ENCODE results near the gene MAEA.
A peak's percentile ranks its signal among the peaks of the same experiment; 100 is the strongest.

MAEA gene

DNA sequence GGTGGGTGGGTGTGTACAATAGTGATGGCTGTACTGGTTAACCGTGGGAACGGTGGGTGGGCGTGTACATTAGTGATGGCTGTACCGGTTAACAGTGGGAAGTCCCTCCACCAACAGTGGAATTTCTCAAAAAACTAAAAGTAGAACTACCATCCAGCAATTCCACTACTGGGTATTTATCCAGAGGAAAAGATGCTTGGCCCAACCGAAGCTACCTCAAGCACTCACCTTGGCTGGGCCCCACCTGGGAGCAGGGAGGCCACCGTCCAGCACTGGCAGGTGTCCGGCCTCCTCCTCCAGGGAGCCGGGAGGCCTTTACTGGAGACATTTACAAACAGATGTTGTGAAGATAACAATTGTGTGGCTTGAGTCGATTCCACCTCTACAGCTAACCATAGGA lies 6.0 kb upstream of the MAEA start:
- Histone ChIP-seq H3K4me1 (ENCODE audit: control insufficient read depth, insufficient read depth, low read depth, low read length) (peaks cover 14% of the 10 kb centered on the region), H2AK5ac (ENCODE audit: low read length, severe bottlenecking) (no peak overlapping the region), H3K4me3 (ENCODE audit: insufficient read depth in 1 of 2, low read depth in 1 of 2, low read length in 2 of 2) (no peak overlapping the region), H4K8ac (ENCODE audit: low read length) (no peak overlapping the region), H4K91ac (ENCODE audit: low read length) (no peak overlapping the region), H2BK15ac (ENCODE audit: low read depth, poor library complexity, severe bottlenecking) (no peak overlapping the region), H3K9me3 (ENCODE audit: control insufficient read depth, low read length) (no peaks in the 10 kb centered on the region), H2BK12ac (ENCODE audit: low read length in 2 of 2) (no peak overlapping the region), H3K9ac (ENCODE audit: low read length) (no peak overlapping the region), H2BK120ac (ENCODE audit: low read depth, low read length) (no peak overlapping the region), H3K18ac (ENCODE audit: low read depth in 1 of 2, low read length in 2 of 2) (no peak overlapping the region), H3K4me2 (ENCODE audit: low read length, poor library complexity, severe bottlenecking) (no peak overlapping the region), H2BK5ac (ENCODE audit: low read depth, low read length, poor library complexity, severe bottlenecking) (no peak overlapping the region), H3K23ac (ENCODE audit: low read length in 2 of 2) (no peak overlapping the region), H3K27me3 (ENCODE audit: control insufficient read depth in 1 of 2, insufficient read depth in 1 of 2, low read length in 2 of 2) (peaks cover 4 to 11% of the 10 kb centered on the region in 2 experiments), H3K27ac (ENCODE audit: low read length, poor library complexity, severe bottlenecking) (no peak overlapping the region), H2AFZ (ENCODE audit: low read depth, low read length) (no peak overlapping the region), H3K36me3 (ENCODE audit: control insufficient read depth in 1 of 2, insufficient read depth in 2 of 2, low read depth in 1 of 2, low read length in 2 of 2) (no peaks in the 10 kb centered on the region), H3K14ac (ENCODE audit: low read length in 2 of 2) (no peak overlapping the region), H3K4ac (ENCODE audit: low read depth in 1 of 2, low read length in 2 of 2) (no peak overlapping the region), H3K79me1 (replicated peaks; ENCODE audit: low read length, poor library complexity, severe bottlenecking) (peaks cover 6% of the 10 kb centered on the region)
- no peak for DNase-seq
- 91% methylated on average over 7 of the region's 9 CpGs for WGBS

GRCh38 chr4:1285151-1285789 lies 4.4 kb upstream of the MAEA start:
- H2AFZ ChIP-seq (ENCODE audit: low read depth, low read length) = no peak overlapping the region
- H2BK12ac ChIP-seq (ENCODE audit: low read length in 2 of 2) = no peak overlapping the region
- peaks cover 0 to 7% of the 10 kb centered on the region in 2 experiments for H3K27me3 ChIP-seq (ENCODE audit: control insufficient read depth in 1 of 2, insufficient read depth in 1 of 2, low read length in 2 of 2)
- no peak overlapping the region for H4K91ac ChIP-seq (ENCODE audit: low read length)
- H3K4ac ChIP-seq (ENCODE audit: low read depth in 1 of 2, low read length in 2 of 2) = no peak overlapping the region
- H2BK5ac ChIP-seq (ENCODE audit: low read depth, low read length, poor library complexity, severe bottlenecking) = no peak overlapping the region
- H2BK15ac ChIP-seq (ENCODE audit: low read depth, poor library complexity, severe bottlenecking) = no peak overlapping the region
- no peak for DNase-seq
- peaks cover 6% of the 10 kb centered on the region for H3K79me1 ChIP-seq (replicated peaks; ENCODE audit: low read length, poor library complexity, severe bottlenecking)
- no peaks in the 10 kb centered on the region for H3K36me3 ChIP-seq (ENCODE audit: control insufficient read depth in 1 of 2, insufficient read depth in 2 of 2, low read depth in 1 of 2, low read length in 2 of 2)
- H4K8ac ChIP-seq (ENCODE audit: low read length) = no peak overlapping the region
- no peak overlapping the region for H3K23ac ChIP-seq (ENCODE audit: low read length in 2 of 2)
- peaks cover 15% of the 10 kb centered on the region for H3K4me1 ChIP-seq (ENCODE audit: control insufficient read depth, insufficient read depth, low read depth, low read length)
- H3K9me3 ChIP-seq (ENCODE audit: control insufficient read depth, low read length) = no peaks in the 10 kb centered on the region
- H3K27ac ChIP-seq (ENCODE audit: low read length, poor library complexity, severe bottlenecking) = no peak overlapping the region
- no peak overlapping the region for H3K4me3 ChIP-seq (ENCODE audit: insufficient read depth in 1 of 2, low read depth in 1 of 2, low read length in 2 of 2)
- H3K18ac ChIP-seq (ENCODE audit: low read depth in 1 of 2, low read length in 2 of 2) = no peak overlapping the region
- no peak overlapping the region for H3K14ac ChIP-seq (ENCODE audit: low read length in 2 of 2)
- no peak overlapping the region for H3K4me2 ChIP-seq (ENCODE audit: low read length, poor library complexity, severe bottlenecking)
- 79% methylated on average over 9 of the region's 11 CpGs for WGBS
- H2AK5ac ChIP-seq (ENCODE audit: low read length, severe bottlenecking) = no peak overlapping the region
- no peak overlapping the region for H3K9ac ChIP-seq (ENCODE audit: low read length)
- H2BK120ac ChIP-seq (ENCODE audit: low read depth, low read length) = no peak overlapping the region

DNA sequence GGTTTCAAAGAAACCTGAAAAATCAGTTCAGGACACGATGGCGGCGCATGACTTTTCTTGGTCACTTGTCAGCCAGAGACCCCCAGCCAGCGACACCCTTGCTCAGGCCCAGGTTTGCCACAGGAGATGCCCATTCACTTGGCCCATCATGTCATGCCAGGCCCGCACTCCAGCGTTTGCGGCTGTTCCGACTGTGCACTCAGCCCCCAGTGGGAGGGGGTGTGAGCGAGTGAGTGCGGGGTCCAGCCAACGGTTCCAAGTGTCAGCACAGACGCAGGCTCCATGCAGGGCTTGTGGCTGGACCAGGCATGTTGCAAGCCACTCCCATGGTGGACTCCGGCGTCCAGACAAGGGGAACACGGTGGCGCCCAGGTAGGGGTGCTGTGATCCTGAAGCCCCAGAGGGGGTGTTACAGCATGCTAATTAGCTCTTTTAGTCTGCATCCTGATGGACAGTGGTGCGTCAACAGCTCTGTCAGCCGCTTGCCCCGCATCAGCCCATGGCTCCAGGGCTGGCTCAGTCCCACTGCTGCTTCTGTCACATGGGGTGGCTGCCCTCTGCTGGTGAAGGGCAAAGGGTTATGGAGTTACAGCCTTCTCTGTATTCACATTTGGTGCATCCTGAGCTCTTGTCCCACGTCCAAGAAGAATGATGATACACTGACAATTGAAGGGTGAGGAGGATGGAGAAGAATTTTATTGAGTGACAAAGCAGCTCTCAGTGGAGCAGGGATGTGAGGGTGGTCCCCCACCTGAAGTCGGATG lies 3.7 kb upstream of the MAEA start:
- no peak overlapping the region for H2BK12ac ChIP-seq (ENCODE audit: low read length in 2 of 2)
- H3K36me3 ChIP-seq (ENCODE audit: control insufficient read depth in 1 of 2, insufficient read depth in 2 of 2, low read depth in 1 of 2, low read length in 2 of 2) = no peaks in the 10 kb centered on the region
- no peak overlapping the region for H3K9ac ChIP-seq (ENCODE audit: low read length)
- no peak overlapping the region for H3K4ac ChIP-seq (ENCODE audit: low read depth in 1 of 2, low read length in 2 of 2)
- 64% methylated on average over 21 of the region's 21 CpGs for WGBS
- H3K9me3 ChIP-seq (ENCODE audit: control insufficient read depth, low read length) = no peaks in the 10 kb centered on the region
- no peak overlapping the region for H2BK5ac ChIP-seq (ENCODE audit: low read depth, low read length, poor library complexity, severe bottlenecking)
- no peak overlapping the region for H3K27ac ChIP-seq (ENCODE audit: low read length, poor library complexity, severe bottlenecking)
- H3K23ac ChIP-seq (ENCODE audit: low read length in 2 of 2) = no peak overlapping the region
- no peak overlapping the region for H2AK5ac ChIP-seq (ENCODE audit: low read length, severe bottlenecking)
- H3K4me1 ChIP-seq (ENCODE audit: control insufficient read depth, insufficient read depth, low read depth, low read length) = peaks cover 19% of the 10 kb centered on the region
- H3K27me3 ChIP-seq (ENCODE audit: control insufficient read depth in 1 of 2, insufficient read depth in 1 of 2, low read length in 2 of 2) = peaks cover 0 to 1% of the 10 kb centered on the region in 2 experiments
- no peak overlapping the region for H3K18ac ChIP-seq (ENCODE audit: low read depth in 1 of 2, low read length in 2 of 2)
- no peak overlapping the region for H2BK15ac ChIP-seq (ENCODE audit: low read depth, poor library complexity, severe bottlenecking)
- peak; percentile 74 for DNase-seq
- peak overlapping the region; percentile 50 for H4K8ac ChIP-seq (ENCODE audit: low read length)
- H2AFZ ChIP-seq (ENCODE audit: low read depth, low read length) = no peak overlapping the region
- no peak overlapping the region for H3K14ac ChIP-seq (ENCODE audit: low read length in 2 of 2)
- no peak overlapping the region for H2BK120ac ChIP-seq (ENCODE audit: low read depth, low read length)
- H3K4me3 ChIP-seq (ENCODE audit: insufficient read depth in 1 of 2, low read depth in 1 of 2, low read length in 2 of 2) = no peak overlapping the region
- peaks cover 6% of the 10 kb centered on the region for H3K79me1 ChIP-seq (replicated peaks; ENCODE audit: low read length, poor library complexity, severe bottlenecking)
- H3K4me2 ChIP-seq (ENCODE audit: low read length, poor library complexity, severe bottlenecking) = no peak overlapping the region
- H4K91ac ChIP-seq (ENCODE audit: low read length) = peak overlapping the region; percentile 56

DNA sequence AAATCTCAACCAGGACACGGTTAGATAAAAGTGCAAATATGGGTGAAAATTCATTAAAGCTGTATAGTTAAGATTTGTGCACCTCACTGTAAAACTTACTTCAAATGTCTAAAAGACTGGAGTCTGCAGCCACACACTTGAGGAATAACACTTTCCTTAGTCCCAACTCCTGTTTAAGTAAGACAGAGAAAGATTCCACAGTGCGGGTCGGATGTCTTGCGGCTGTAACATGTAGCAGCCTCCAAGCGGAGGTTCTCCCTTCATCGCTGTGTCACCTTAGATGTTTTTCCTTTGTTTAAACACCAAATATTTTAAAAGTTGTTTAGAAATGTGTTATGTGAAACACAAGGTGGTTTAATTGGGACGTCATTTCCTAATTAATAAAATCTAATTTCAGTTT lies 905 bp upstream of the MAEA start:
- H2BK120ac ChIP-seq (ENCODE audit: low read depth, low read length) = no peak overlapping the region
- DNase-seq = no peak
- H2BK15ac ChIP-seq (ENCODE audit: low read depth, poor library complexity, severe bottlenecking) = no peak overlapping the region
- no peak overlapping the region for H3K23ac ChIP-seq (ENCODE audit: low read length in 2 of 2)
- H3K36me3 ChIP-seq (ENCODE audit: control insufficient read depth in 1 of 2, insufficient read depth in 2 of 2, low read depth in 1 of 2, low read length in 2 of 2) = peaks cover 3 to 11% of the 10 kb centered on the region in 2 experiments
- peak overlapping the region; percentile 92 for H3K9ac ChIP-seq (ENCODE audit: low read length)
- no peak overlapping the region for H2BK5ac ChIP-seq (ENCODE audit: low read depth, low read length, poor library complexity, severe bottlenecking)
- no peak overlapping the region for H4K91ac ChIP-seq (ENCODE audit: low read length)
- H3K4me3 ChIP-seq (ENCODE audit: insufficient read depth in 1 of 2, low read depth in 1 of 2, low read length in 2 of 2) = peak overlapping the region in 1 of 2 experiments; percentile 81
- H3K9me3 ChIP-seq (ENCODE audit: control insufficient read depth, low read length) = no peaks in the 10 kb centered on the region
- no peak overlapping the region for H3K18ac ChIP-seq (ENCODE audit: low read depth in 1 of 2, low read length in 2 of 2)
- peaks cover 6% of the 10 kb centered on the region for H3K79me1 ChIP-seq (replicated peaks; ENCODE audit: low read length, poor library complexity, severe bottlenecking)
- H3K4ac ChIP-seq (ENCODE audit: low read depth in 1 of 2, low read length in 2 of 2) = no peak overlapping the region
- H3K14ac ChIP-seq (ENCODE audit: low read length in 2 of 2) = no peak overlapping the region
- H2BK12ac ChIP-seq (ENCODE audit: low read length in 2 of 2) = no peak overlapping the region
- H3K4me1 ChIP-seq (ENCODE audit: control insufficient read depth, insufficient read depth, low read depth, low read length) = peaks cover 37% of the 10 kb centered on the region
- H3K4me2 ChIP-seq (ENCODE audit: low read length, poor library complexity, severe bottlenecking) = no peak overlapping the region
- H3K27me3 ChIP-seq (ENCODE audit: control insufficient read depth in 1 of 2, insufficient read depth in 1 of 2, low read length in 2 of 2) = no peaks in the 10 kb centered on the region
- no peak overlapping the region for H3K27ac ChIP-seq (ENCODE audit: low read length, poor library complexity, severe bottlenecking)
- H2AK5ac ChIP-seq (ENCODE audit: low read length, severe bottlenecking) = no peak overlapping the region
- no peak overlapping the region for H2AFZ ChIP-seq (ENCODE audit: low read depth, low read length)
- WGBS = 6% methylated on average over 4 of the region's 7 CpGs
- no peak overlapping the region for H4K8ac ChIP-seq (ENCODE audit: low read length)

Measured in mesenchymal stem cell (in vitro differentiated cells and primary cell).